Right renal cortex interstitium (tissue), 3 donors: ENCODE results near the gene TRIM29. TPM values are rescaled to one million over a fixed set of nuclear protein-coding genes. Genes with fewer than 3 reads are reported as not detected.
"Not testable (repeated sequence)": the region's sequence is repeated elsewhere in the genome, so short reads cannot be mapped to it uniquely, and the experiment has no call there.

Source experiments
- DNase-seq, 3 donors: peaks; one replicate each; pipeline ENCODE4 v3.0.0-alpha.2; 2013; ENCODE audit warnings: low read depth in 3 of 3, low spot score in 2 of 3
- polyA plus RNA-seq, 3 donors: library from polyadenylated mRNA; unstranded; fragments of 120-200 nt; gene quantifications; one replicate each; pipeline ENCODE4 v1.2.1, GENCODE V29; 2013; ENCODE audit not compliant: insufficient read length in 3 of 3

TRIM29 gene
- polyA plus RNA-seq, 3 donors = 0.98 to 1.5 (median 1.0) TPM

DNA sequence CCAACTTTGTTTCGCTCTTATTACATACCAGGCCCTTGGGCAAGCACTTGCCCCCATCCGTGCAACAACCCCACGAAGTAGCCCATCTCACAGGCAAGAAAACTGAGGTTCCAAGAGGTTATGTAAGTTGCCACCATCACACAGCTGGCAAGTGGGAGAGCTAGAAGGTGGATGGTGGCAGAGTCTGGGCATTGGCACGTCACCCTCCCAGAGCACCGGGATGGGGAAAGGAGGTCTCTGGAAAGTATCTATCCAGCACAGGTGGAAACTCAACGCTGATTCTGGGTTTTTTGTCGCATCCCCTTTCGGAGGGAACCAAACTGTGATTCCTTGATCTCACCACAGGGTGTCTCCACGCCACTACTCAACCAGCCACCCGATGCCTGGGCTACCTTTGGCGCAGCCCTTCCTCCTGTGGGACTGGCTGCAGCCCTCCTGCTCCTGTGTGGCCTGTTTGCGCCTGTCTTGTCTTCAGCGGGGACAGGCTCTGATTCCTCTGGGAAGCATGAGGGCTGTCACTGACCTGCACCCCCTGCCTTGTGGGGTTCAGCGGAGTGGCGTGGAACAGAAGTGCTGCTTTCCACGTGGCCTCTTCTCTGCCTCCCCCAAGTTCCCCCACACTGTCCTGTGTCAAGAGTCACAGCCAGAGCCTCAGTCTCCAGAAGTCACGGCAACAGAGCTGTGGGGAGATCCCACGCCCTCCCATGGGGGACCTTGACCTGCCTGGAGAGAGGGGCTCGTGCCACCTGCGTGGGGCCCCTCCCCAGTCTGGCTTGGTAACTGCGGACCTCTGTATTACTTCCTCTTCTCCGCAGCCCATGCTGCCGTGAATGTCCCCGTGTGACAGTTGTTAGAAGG is 34.4 kb upstream of the TRIM29 start:
- no peak for DNase-seq

DNA sequence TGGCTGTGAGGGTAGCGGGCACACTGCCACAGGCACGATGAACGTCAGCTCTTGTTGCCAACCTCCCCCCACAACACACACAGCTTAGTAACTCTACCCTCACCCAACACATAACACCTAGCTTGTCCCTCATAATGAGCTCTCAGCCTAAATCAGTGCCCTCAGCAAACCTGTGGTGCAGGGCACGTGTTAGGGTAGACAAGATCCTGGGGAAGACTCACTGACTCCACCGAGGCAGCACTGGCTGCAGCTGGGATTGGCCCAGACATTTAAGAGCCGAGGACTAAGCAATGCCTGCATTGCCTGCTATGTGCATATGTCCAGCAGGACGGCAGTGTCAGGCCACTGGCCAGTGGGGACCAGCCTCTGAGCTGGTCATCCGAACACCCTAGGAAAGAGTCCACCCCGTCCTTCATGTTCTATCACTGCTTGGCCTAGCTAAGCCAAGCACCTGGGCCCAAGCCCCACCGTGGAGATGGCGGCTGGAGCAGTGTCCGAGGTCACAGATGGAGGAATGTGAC is 32.9 kb upstream of the TRIM29 start:
- DNase-seq = no peak

DNA sequence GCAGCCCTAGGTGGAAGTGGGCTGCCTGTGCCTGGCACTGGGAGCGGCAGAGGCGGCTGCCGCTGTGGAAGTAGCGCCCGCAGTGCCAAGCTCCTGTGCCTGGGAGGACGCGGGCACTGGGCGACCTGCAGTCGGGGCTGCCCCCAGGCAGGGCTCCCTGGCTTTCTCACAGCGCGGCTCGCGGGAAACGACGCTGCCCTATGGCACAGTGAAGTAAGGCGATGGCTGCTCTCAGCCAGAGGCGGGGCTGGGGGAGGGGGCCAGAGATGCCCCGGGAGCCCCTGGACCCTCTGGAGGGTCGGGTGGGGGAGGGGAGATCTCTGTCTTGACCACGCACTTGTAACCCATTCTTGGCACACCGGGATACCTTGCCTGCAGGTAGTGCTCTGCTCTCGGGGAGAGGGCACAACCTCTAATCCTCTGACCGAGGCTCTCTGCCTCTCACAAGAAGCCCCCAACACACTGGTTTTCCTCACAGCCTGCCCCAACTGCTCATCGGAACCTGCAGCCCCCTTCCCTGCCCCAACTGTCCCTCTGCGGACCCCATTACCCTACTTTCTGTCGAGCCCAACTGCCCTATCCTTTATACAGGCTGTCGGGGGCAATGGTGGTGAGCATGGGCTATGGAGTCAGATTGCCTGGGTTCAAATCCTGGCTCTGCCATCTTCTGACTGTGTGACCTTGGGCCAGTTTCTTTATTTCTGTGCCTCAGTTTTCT is 32.2 kb upstream of the TRIM29 start:
- no peak for DNase-seq

DNA sequence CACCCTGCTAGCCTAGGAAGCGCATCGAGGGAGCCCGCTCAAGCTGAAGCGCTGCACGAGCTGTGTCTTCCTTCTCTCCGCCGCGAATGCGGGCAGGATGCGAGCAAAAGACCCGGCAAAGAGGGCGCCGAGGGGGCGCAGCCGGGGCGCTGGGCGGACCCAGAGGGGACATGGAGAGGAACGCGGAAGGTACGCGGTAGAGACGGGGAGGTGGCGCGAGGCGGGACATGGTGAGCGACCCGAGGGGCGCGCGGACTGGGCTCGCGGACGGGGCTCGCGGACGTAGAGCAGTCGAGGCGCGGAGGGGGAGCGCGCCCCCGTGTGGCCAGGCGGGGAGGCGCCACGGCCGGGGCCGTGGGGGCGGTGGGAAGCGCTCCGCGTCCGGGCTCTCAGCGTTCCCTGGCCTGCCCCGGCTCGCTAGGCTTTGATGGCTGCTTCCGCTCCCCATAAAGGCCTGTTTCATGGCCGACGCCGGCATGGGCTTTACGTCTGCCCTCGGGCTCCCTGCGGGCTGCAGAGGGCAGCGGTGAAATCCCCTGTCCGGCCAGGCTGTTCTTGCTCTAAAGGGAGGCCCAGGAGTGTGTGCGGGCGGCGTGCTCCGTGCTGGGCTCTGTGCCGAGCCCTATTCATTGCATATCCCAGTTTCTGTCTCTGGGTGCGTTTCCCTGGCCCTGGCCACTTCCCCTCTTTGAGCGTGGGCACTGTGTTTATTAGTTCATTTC is 31.2 kb upstream of the TRIM29 start:
- no peak for DNase-seq

GRCh38 chr11:120168108-120168959 is 30.4 kb upstream of the TRIM29 start:
- no peak for DNase-seq

GRCh38 chr11:120167659-120168058 is 29.7 kb upstream of the TRIM29 start:
- DNase-seq = no peak

GRCh38 chr11:120160436-120160835 is 22.5 kb upstream of the TRIM29 start:
- DNase-seq = no peak

- no peak for DNase-seq
Measured at GRCh38 chr11:120153221-120153620, 15.3 kb upstream of the TRIM29 start.

- DNase-seq = no peak
Measured at GRCh38 chr11:120151536-120151935, 13.6 kb upstream of the TRIM29 start.

DNA sequence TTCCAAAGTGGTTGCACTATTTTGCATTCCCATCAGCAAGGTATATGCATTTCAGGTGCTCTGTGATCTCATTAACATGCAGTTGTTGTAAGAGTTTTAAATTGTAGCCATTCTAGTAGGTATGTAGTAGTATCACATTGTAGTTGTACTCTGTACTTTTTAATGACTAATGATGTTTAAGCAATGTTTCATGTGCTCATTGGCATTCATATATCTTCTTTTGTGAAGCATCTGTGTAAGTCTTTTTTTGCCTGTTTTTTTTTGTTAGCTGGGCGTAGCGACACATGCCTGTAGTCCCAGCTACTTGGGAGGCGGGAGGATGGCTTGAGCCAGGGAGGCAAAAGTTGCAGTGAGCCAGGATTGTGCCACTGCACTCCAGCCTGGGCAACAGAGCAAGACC is 11.3 kb upstream of the TRIM29 start:
- no peak for DNase-seq

DNA sequence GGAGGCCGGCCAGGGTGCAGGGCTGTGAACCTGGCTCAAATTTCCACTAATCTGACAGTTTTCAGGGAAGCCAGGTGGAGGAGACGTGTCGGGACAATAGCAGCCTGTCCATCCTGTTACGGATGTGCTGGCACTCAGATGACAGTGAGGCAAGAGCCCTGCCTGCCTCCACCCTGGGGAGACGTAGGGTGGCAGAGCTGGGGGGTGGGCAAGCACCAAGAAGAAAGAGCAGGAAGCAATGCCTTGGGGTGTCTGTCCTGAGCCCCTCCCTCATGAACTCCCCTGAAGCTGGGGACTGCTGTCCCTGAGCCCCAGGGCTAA is 10.0 kb upstream of the TRIM29 start:
- no peak for DNase-seq

GRCh38 chr11:120147094-120147949 is 9.4 kb upstream of the TRIM29 start:
- no peak for DNase-seq

DNA sequence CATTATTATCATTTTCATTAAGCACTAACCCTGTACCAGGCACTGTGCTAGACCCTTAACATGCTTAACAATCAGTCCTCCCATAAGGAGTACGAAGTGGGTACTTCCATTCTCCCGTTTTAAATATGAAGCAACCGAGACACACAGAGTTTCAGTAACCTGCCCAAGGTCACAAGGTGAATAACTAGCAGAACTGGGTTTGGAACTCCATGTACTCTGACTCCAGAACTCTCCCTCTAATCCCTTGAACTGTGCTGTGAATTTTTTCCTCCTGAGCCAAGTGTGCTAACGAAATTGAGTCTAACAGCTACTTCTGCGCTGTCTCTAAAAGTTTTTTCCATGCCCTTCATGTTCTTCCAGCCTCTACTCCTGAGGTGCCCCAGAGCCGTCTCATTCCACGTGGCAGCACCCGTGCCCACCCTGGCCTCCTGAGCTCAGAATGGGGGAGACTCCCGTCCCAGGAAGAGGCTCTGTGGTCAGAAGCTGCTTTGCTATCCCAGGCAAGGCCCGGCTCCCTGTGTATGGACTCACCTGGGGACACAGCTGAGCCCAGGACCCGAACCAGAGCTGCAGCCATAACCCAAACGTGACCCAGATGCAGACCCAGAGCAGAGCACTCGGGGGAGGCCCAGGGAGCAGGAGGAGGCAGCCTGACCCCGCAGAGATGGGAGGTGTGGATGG is 8.6 kb upstream of the TRIM29 start:
- DNase-seq = no peak

- DNase-seq = no peak
Measured at GRCh38 chr11:120144501-120144900, 6.6 kb upstream of the TRIM29 start.

GRCh38 chr11:120143472-120143871 is 5.6 kb upstream of the TRIM29 start:
- not testable (repeated sequence) for DNase-seq

- no peak for DNase-seq
Measured at GRCh38 chr11:120142441-120143100, 4.7 kb upstream of the TRIM29 start.

GRCh38 chr11:120141768-120142423 is 4.0 kb upstream of the TRIM29 start:
- DNase-seq = no peak
